Panc1 (cell line): ENCODE results near the gene HABP4. TPM values are rescaled to one million over a fixed set of nuclear protein-coding genes. Genes with fewer than 3 reads are reported as not detected.

Source experiments
- ATAC-seq: fragments of 200-7000 bp; cut with Tn5 transposase; 2 replicates; pipeline ENCODE4 v1.9.1; 2020; ENCODE audit warnings: mild to moderate bottlenecking, moderate library complexity
- BruUV-seq: library from RNA; stranded (reverse); fragments of 400-500 nt; replicated peaks from 2 replicates; lab custom pipeline; 2021; lab: Mats Ljungman, UMichigan
- CTCF ChIA-PET: fragments of 300-600 bp; sonication (Branson Sonifier 250); formaldehyde crosslinking; loops from one replicate; lab custom pipeline; 2022; ENCODE audit warnings: antibody characterized with exemption; lab: Charles Lee
- POLR2A ChIA-PET: fragments of 300-600 bp; sonication (Branson Sonifier 250); formaldehyde crosslinking; loops from one replicate; lab custom pipeline; 2022; ENCODE audit warnings: antibody characterized with exemption; lab: Charles Lee
- DNase-seq: peaks from one replicate; pipeline ENCODE4 v3.0.0-alpha.2; 2010; ENCODE audit warnings: low read depth, low spot score
- H3K27ac ChIP-seq: 2 replicates; pipeline ENCODE4 v1.5.1; 2011; ENCODE audit warnings: mild to moderate bottlenecking, low read length, inconsistent platforms
- H3K27me3 ChIP-seq: fragments of 200-500 bp; sonication (Bioruptor generic); 2 replicates; pipeline ENCODE4 v1.6.0; 2014; ENCODE audit warnings: low read length, inconsistent platforms; ENCODE audit not compliant: control insufficient read depth, insufficient read depth
- H3K36me3 ChIP-seq: fragments of 200-500 bp; sonication (Bioruptor generic); 2 replicates; pipeline ENCODE4 v1.5.1; 2014; ENCODE audit warnings: inconsistent platforms, mild to moderate bottlenecking, low read length, moderate library complexity; ENCODE audit not compliant: control insufficient read depth, insufficient read depth
- H3K4me1 ChIP-seq: 2 replicates; pipeline ENCODE4 v1.5.1; 2011; ENCODE audit warnings: inconsistent platforms, mild to moderate bottlenecking, low read length, moderate library complexity; ENCODE audit not compliant: control insufficient read depth, insufficient read depth
- H3K4me3 ChIP-seq, 2 experiments: 2 replicates each; pipeline ENCODE4 v1.5.1; 2011 to 2012; ENCODE audit warnings: low read depth in 2 of 2, low read length in 2 of 2, mild to moderate bottlenecking in 2 of 2, inconsistent platforms in 1 of 2, moderate library complexity in 1 of 2
- H3K9me3 ChIP-seq: fragments of 200-500 bp; sonication (Bioruptor generic); 2 replicates; pipeline ENCODE4 v1.5.1; 2014; ENCODE audit warnings: low read depth, mild to moderate bottlenecking, inconsistent platforms, low read length, moderate library complexity; ENCODE audit not compliant: control insufficient read depth, insufficient read depth
- POLR2AphosphoS5 ChIP-seq: IDR thresholded peaks from 2 replicates; pipeline ENCODE4 v1.6.1; 2012; ENCODE audit warnings: mild to moderate bottlenecking, low read depth, low read length, moderate library complexity
- SIN3A ChIP-seq: IDR thresholded peaks from 2 replicates; pipeline ENCODE4 v1.6.1; 2012; ENCODE audit warnings: low read depth, mild to moderate bottlenecking, low read length, moderate library complexity, borderline replicate concordance; ENCODE audit not compliant: insufficient read depth
- TCF7L2 ChIP-seq: IDR thresholded peaks from 2 replicates; pipeline ENCODE4 v1.6.1; 2011; ENCODE audit warnings: mild to moderate bottlenecking, low read depth, low read length, inconsistent platforms
- in situ Hi-C: cut with HindIII; loops from 2 replicates; pipeline ENCODE4 v1.10.0; 2016; ENCODE audit warnings: low sequenced_read_pairs, low pct_unique_long_range_greater_than_20kb
- intact Hi-C: fragments of 100-400 bp; cut with micrococcal nuclease; formaldehyde crosslinking; loops from one replicate; pipeline ENCODE4 v1.10.0; 2022; ENCODE audit not compliant: unreplicated experiment
- total RNA-seq: library from RNA; stranded (reverse); gene quantifications from one replicate; pipeline ENCODE4 v1.2.1, GENCODE V29; 2021; ENCODE audit not compliant: unreplicated experiment
- TF ChIP-seq, protein P1 (sequence below), 2 experiments: IDR thresholded peaks; 2 replicates each; pipeline ENCODE4 v1.6.1; 2011 to 2012; ENCODE audit warnings: low read depth in 2 of 2, control low read depth in 1 of 2, low read length in 1 of 2, mild to moderate bottlenecking in 1 of 2, moderate library complexity in 1 of 2; ENCODE audit not compliant: insufficient read depth in 1 of 2
- TF ChIP-seq, protein P2 (sequence below): fragments of 450-650 bp; IDR thresholded peaks from 2 replicates; pipeline ENCODE4 v1.5.1; 2017; ENCODE audit warnings: mild to moderate bottlenecking

Gene HABP4
- total RNA-seq, 1 experiment from 2014 or later: 32.3 TPM

DNA sequence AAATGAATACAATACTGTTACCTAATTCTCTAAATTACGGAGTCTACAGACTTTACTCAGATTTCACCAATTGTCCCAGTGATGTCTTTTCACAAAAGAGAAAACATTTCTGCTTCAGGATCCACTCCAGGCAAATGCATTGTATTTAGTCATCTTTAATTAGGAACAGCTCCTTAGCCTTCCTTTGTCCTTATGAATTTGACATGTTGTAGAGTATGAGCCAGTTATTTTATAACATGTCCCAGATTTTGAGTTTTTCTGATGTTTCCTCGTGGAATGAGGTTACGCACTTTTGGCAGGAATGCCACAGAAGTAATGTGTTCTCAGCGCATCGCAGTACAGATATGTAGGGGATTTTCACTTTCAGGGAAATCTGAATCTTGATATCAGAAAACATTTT is 10.5 kb downstream of the HABP4 start:
- no peak for ATAC-seq
- no peaks in the 10 kb centered on the region for H3K27me3 ChIP-seq
- BruUV-seq: no TSS peak
- intact Hi-C loops (no loop called here), in situ Hi-C loops (no loop called here)
- peaks cover 2% of the 10 kb centered on the region for H3K36me3 ChIP-seq
- H3K9me3 ChIP-seq: no peaks in the 10 kb centered on the region
- TF ChIP-seq SIN3A (no peak), TCF7L2 (no peak), POLR2AphosphoS5 (no peak)
- TF ChIP-seq, protein P1, sequence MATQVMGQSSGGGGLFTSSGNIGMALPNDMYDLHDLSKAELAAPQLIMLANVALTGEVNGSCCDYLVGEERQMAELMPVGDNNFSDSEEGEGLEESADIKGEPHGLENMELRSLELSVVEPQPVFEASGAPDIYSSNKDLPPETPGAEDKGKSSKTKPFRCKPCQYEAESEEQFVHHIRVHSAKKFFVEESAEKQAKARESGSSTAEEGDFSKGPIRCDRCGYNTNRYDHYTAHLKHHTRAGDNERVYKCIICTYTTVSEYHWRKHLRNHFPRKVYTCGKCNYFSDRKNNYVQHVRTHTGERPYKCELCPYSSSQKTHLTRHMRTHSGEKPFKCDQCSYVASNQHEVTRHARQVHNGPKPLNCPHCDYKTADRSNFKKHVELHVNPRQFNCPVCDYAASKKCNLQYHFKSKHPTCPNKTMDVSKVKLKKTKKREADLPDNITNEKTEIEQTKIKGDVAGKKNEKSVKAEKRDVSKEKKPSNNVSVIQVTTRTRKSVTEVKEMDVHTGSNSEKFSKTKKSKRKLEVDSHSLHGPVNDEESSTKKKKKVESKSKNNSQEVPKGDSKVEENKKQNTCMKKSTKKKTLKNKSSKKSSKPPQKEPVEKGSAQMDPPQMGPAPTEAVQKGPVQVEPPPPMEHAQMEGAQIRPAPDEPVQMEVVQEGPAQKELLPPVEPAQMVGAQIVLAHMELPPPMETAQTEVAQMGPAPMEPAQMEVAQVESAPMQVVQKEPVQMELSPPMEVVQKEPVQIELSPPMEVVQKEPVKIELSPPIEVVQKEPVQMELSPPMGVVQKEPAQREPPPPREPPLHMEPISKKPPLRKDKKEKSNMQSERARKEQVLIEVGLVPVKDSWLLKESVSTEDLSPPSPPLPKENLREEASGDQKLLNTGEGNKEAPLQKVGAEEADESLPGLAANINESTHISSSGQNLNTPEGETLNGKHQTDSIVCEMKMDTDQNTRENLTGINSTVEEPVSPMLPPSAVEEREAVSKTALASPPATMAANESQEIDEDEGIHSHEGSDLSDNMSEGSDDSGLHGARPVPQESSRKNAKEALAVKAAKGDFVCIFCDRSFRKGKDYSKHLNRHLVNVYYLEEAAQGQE (IDR thresholded peaks at IDR 0.05; ENCODE audit: insufficient read depth in 1 of 2, low read depth in 2 of 2, low read length in 1 of 2): no peak
- TF ChIP-seq, protein P2, sequence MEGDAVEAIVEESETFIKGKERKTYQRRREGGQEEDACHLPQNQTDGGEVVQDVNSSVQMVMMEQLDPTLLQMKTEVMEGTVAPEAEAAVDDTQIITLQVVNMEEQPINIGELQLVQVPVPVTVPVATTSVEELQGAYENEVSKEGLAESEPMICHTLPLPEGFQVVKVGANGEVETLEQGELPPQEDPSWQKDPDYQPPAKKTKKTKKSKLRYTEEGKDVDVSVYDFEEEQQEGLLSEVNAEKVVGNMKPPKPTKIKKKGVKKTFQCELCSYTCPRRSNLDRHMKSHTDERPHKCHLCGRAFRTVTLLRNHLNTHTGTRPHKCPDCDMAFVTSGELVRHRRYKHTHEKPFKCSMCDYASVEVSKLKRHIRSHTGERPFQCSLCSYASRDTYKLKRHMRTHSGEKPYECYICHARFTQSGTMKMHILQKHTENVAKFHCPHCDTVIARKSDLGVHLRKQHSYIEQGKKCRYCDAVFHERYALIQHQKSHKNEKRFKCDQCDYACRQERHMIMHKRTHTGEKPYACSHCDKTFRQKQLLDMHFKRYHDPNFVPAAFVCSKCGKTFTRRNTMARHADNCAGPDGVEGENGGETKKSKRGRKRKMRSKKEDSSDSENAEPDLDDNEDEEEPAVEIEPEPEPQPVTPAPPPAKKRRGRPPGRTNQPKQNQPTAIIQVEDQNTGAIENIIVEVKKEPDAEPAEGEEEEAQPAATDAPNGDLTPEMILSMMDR: no peak
- H3K4me1 ChIP-seq: no peaks in the 10 kb centered on the region
- no peak for DNase-seq
- no peak overlapping the region for H3K27ac ChIP-seq
- CTCF ChIA-PET: no interaction called here
- POLR2A ChIA-PET: interaction anchor here (0.6 kb wide), 1 partner anchor 87 kb away, joined by 4 read pairs; no protein-coding TSS in a partner anchor
- H3K4me3 ChIP-seq: no peak overlapping the region

DNA sequence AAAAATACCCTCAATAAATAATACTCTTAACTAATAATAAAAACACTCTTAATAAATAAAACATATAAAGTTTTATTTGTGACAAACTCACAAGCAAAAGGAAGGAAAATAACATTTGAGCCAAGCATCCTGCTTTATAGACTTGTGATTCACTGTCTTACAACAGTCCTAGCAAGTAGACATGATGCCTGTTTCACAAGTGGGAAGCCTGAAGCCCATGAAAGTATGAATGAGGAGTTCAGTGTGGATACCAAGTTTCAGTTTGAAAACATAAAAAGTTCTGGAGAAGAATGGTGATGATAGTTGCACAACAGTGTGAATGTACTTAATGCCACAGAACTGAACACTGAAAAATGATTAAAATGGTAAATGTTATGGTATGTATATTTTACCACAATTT is 10.9 kb downstream of the HABP4 start:
- ChIA-PET POLR2A (no interaction called here), CTCF (no interaction called here)
- Histone ChIP-seq H3K27ac (no peak overlapping the region), H3K27me3 (no peaks in the 10 kb centered on the region), H3K4me3 (no peak overlapping the region), H3K9me3 (no peaks in the 10 kb centered on the region), H3K4me1 (no peaks in the 10 kb centered on the region), H3K36me3 (peaks cover 2% of the 10 kb centered on the region)
- no TSS peak for BruUV-seq
- in situ Hi-C loops: no loop called here
- ATAC-seq: no peak
- intact Hi-C loops: no loop called here
- DNase-seq: no peak
- TF ChIP-seq, protein P2: no peak
- TF ChIP-seq, protein P1 (IDR thresholded peaks at IDR 0.05; ENCODE audit: insufficient read depth in 1 of 2, low read depth in 2 of 2, low read length in 1 of 2): no peak
- TF ChIP-seq POLR2AphosphoS5: no peak
- no peak for TF ChIP-seq TCF7L2
- no peak for TF ChIP-seq SIN3A
